GM12873 (cell line): Measurements from ENCODE around the gene GSN.

Experiments
- TF ChIP-seq, protein P1 (sequence below): IDR thresholded peaks from 2 replicates; pipeline ENCODE4 v1.5.1; 2012; ENCODE audit warnings: low read depth, mild to moderate bottlenecking, moderate library complexity, low read length, control low read depth; ENCODE audit not compliant: insufficient read depth; ENCODE audit errors: missing control alignments

Gene GSN

DNA sequence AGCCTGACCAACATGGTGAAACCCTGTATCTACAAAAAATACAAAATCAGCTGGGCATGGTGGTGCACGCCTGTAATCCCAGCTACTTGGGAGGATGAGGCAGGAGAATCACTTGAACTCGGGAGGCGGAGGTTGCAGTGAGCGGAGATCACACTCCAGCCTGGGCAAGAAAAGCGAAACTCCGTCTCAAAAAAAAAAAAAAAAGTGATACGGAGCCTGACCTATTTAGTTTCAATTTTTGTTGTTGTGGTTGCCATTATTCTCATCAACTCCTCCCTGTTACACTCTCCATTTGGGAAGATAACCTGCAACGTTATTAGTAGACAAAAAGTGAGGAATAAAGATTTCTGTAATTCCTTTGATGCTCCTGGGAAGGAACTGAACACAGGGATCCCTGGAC, 100.8 kb downstream of the GSN start:
- TF ChIP-seq, protein P1, sequence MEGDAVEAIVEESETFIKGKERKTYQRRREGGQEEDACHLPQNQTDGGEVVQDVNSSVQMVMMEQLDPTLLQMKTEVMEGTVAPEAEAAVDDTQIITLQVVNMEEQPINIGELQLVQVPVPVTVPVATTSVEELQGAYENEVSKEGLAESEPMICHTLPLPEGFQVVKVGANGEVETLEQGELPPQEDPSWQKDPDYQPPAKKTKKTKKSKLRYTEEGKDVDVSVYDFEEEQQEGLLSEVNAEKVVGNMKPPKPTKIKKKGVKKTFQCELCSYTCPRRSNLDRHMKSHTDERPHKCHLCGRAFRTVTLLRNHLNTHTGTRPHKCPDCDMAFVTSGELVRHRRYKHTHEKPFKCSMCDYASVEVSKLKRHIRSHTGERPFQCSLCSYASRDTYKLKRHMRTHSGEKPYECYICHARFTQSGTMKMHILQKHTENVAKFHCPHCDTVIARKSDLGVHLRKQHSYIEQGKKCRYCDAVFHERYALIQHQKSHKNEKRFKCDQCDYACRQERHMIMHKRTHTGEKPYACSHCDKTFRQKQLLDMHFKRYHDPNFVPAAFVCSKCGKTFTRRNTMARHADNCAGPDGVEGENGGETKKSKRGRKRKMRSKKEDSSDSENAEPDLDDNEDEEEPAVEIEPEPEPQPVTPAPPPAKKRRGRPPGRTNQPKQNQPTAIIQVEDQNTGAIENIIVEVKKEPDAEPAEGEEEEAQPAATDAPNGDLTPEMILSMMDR = no peak

DNA sequence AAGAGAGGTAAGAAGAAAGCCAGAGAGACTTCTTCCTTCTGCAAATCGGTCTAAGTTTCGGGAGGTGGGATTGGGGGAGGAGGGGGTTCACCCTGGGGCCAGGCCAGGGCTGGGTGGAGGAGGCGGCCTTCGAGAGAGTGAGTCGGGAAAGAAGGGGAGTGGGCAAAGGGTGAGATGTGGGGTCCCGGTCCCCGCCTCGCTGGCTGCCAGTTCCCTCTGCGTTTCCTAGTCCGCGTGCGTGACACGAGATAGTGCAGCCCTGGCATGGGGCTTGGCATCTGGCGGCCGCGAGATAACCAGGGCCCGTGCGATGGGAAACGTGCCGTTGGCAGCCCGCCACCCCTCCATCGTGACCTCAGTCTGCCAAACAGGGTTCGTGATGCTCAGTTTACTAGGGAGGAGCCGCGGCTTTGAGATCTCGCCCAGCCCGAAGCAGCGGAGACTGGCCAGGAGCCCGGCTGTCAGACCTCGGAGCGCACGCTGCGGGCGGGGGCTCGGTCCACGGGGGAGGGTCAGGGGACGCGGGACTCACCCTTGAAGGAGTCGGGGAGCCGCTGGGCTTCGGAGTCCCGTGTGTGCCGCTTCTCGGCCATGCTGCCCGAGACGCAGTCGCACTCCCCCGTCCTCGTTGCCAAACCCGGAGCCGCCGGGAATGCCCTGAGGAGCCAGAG, 101.8 kb downstream of the GSN start, which contains the start of gene STOM:
Gene STOM, minus strand, starts transcription at position 656 of the 671 bp plus-strand sequence. Its CDS starts 63 bp downstream, at position 593.
- TF ChIP-seq, protein P1 = no peak

DNA sequence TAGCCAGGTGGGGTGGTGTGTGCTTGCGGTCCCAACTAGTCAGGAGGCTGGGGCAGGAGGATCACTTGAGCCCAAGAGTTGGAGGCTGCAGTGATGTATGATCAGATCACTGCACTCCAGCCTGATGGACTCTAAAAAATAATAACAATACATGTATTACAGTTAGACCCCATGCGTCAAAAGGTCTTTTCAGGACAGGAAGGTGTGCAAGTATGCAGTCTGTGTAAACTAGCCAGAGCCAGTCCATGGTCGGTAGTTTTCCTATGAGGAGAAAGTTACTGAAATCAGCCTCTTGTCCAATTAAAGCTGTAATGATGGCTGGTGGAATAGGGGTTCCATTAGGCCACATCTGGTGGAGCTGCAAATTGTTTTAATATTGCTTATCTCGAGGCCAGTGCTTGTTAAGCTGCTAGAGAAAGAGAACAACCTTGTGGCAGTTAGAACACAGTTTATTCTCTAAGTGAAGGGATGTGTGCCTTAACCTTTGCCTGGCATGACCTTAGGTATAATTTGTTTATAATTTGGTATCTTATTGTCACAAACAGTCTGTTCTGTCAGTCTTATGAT, 103.6 kb downstream of the GSN start:
- TF ChIP-seq, protein P1 = no peak

DNA sequence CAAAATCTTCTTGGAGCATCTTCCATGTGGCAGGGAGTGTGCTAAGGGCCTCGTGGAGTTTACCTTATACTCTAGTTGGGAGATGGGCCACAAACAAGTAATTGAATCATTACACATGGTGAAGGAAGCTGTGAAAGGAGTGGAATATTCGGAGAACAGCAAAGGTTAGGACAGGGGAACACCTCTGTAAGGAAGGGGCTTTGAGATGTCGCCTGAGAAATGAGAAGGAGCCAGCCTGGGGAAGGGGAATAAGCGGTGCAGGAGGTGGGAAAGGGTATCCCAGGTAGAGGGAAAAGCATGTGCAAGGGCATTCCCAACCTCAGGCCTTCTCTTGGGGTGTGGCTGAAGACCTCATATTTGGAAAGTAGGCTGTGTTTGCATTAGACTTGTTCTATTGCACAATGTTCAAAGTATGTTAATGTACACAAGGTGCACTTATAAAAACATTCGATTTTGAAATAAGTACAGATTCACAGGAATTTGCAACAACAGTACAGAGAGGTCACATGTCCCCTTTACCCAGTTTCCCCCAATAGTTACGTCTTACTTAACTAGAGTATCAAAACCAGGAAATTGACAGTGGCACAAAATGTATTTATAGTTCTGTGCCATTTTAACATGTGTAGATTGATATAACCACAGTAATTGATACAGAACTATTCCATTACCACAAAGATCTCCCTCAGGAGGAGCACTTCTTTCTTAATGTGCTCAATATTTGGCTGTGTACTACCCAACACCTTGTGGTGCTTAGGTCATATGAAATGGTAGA, 104.5 kb downstream of the GSN start:
- TF ChIP-seq, protein P1 = no peak

DNA sequence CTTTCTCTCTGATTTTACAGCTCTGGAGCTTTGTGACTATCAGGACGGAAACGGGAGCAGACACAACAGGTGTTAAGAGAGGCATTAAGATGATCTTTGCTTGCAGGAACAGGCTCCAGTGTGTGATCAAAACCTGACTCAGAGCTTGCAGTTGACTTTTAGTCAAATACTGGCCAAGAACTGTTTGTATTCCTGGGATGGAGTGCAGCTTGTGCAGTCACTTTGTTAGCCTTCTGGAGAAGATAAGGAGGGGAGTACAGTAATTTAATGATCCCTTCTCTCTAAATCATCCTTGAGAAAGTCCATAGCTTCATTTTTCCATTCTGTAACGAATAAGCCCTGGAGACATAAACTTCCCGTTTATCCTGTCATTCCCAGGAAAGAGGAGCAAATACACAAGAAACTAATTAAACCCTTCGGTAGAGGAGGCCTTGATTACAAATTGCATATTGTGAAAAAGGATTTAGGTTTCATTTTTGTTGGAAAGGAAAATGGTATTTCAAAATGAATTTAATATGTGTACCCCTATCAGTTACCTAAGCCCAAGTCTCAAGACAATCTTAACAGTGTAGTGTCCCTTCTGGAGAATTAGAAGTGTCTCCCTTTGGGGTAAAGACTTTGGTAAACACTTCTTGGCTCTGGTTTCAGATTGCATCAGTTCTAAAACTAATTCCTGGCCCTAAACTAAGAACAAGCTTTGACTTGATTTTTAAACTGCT, 105.2 kb downstream of the GSN start:
- TF ChIP-seq, protein P1 = no peak

DNA sequence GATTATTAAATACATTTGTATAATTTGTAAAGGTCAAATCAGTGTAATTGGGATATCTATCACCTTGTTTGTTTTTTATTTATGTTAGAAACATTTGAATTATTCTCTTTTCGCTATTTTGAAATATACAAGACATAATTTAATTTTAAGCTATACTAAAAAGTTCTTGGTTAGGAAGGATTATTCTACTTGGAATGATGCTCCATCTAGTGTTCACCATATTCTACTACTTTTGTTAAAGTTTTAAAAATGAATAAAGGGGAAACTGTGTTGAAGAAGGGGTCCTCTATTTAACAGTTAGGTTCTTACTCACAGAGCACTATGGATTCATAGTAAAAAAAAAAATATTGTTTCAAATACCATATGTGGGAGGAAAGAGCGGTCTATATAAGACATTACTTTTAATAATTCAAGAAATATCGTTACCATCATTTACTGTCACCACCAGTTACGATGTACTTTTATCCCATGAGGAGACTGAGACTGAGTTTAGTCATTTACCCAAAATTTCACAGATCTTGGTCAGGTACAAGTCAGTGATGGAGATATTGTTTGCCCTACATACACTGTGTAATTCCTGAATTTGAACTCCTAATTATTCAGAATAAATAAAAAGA, 108.4 kb downstream of the GSN start:
- TF ChIP-seq, protein P1 = no peak
